Activated T-cell treated with anti-CD3 and anti-CD28 coated beads for 4 hours (primary cell): ENCODE data around the gene PCMTD2.

Experiments used
- DNase-seq: peaks from one replicate; pipeline ENCODE4 v3.0.0-alpha.2; 2020

Gene PCMTD2

DNA sequence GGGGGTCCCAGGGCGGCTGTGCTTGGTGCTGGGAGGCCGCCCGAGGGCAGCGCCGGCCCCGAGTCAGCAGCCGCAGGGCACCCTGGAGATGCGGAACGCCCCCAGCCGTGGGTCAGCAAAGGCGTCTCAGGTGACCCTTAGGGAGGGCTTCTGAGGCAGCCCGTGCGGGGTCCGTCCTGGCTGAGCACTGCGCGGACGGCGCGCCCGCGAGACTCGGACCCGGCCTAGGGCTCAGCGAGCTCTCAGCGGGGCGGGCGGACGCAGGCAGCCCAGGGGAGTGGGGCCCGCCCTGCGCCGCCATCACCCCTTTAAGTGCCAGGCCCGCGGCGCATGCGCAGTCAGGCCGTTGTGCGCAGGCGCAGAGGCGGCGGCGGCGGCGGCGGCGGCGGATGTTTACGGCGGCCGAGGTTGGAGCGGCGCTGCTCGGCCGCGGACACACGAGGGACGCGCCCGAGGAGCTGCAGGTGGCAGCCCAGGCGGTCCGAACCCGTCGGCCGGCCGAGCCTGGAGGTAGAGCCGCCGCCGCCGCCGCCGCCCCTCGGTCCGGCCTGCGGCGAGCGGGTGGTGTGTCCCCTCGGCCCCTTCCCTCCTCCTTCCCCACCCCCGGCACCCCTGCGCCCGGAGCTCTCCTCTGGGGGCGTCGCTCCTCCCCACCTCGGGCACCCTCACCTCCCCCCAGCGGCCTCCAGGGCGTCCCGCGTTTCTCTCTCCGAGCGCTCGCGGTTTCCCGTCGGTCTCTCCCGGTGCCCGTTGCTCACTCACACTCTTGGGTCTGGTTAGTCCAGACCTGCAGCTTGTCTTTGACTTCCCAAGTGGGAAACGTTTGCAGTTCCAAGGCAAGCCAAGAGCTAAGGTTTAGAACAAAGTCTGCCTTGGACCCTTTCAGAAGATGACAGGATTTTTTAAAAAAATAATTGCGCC lies at the start of gene PCMTD2:
Gene PCMTD2 (plus strand): TSS at position 388 of the 921 bp plus-strand sequence. CDS start 4,218 bp downstream, outside the sequence.
- peak; percentile 77 for DNase-seq

DNA sequence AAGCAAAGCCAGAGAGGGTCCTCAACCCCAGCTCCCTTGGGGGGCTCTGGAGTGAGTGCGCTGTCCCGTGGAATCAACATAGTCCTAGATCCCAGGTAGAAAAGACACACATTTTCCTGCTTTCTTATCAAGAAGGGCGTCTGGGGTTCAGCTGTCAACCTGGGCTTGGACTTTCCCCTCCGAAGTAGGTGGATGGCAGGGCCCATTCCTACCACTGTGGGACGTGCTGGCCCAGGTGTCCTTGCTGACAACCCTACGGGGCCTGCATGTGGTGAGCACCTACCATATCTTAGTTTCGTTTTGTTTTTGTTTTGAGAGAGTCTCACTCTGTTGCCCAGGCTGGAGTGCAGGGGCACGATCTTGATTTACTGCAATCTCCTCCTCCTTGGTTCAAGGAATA lies 48.9 kb upstream of the PCMTD2 start:
- no peak for DNase-seq

DNA sequence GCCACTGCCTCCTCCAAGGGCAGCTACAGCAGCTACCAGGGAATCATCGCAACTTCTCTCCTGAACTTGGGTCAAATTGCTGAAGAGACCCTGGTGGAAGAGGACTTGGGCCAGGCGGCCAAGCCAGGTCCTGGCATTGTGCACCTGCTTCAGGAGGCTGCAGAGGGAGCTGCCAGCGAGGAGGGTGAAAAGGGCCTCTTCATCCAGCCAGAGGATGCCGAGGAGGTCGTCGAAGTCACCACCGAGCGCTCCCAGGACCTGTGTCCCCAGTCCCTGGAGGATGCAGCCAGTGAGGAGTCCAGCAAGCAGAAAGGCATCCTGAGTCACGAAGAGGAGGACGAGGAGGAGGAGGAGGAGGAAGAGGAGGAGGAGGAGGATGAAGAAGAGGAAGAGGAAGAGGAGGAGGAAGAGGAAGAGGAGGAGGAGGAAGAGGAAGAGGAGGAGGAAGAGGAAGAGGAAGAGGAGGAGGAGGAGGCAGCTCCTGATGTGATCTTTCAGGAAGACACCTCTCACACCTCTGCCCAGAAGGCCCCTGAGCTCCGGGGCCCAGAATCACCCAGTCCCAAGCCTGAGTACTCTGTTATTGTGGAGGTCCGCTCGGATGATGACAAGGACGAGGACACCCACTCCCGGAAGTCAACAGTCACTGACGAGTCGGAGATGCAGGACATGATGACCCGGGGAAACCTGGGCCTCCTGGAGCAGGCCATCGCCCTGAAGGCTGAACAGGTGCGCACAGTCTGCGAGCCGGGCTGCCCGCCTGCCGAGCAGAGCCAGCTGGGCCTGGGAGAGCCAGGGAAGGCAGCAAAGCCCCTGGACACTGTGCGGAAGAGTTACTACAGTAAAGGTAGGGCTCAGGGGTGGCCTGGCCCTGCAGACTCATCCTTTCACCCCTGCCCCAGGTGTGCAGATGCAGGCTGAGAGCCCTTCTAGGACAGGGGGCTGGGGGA lies 47.6 kb upstream of the PCMTD2 start:
- DNase-seq: no peak

DNA sequence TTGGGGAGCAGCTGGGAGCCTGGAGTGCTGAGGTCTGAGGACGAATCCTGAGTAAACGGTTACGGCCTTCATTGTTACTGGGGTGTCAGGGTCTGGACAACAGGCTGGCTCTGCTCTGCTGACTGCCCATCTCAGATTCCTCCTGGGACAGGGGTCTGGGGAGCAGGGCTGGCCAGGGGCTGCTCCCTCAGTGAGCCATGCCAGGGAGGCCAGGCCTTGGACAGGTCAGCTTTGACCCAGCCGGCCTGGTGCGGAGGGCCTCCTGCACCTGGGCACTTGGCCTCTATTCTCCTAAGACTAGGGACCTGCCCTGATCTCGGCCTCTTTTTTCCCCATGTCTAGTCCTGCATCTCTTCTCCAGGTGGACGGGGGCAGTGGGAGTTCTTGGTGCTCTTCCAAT lies 46.4 kb upstream of the PCMTD2 start:
- no peak for DNase-seq

DNA sequence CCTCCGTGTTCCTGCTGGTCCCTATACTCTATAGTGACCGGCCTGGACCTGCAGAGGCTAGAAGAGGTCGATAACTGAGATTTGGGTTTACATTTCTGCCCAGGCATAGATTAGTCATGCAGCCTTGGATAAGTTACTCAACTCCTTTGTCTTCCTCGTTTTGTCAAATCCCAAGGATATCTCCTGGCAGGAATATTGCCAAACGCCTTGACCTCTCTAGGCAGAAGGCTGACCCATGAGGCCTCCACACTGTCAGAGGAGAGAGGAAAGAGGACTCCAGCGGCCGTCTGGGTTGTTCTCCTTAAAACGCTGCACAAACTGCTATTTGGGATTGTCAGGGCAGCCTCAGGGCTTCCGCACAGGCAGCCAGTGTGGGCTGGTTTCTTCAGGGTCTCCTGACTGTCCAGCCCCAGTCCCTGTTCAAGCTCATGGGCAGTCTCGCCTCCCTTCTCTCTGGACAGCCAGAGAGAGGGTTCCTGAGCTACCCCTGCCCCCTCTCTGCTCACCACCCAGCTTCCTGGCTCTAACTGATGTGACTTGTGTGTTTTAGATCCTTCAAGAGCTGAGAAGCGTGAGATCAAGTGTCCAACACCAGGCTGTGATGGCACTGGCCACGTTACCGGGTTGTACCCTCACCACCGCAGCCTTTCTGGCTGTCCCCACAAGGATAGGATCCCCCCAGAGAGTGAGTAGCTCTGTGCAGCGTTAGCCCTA lies 44.7 kb upstream of the PCMTD2 start:
- DNase-seq: no peak

DNA sequence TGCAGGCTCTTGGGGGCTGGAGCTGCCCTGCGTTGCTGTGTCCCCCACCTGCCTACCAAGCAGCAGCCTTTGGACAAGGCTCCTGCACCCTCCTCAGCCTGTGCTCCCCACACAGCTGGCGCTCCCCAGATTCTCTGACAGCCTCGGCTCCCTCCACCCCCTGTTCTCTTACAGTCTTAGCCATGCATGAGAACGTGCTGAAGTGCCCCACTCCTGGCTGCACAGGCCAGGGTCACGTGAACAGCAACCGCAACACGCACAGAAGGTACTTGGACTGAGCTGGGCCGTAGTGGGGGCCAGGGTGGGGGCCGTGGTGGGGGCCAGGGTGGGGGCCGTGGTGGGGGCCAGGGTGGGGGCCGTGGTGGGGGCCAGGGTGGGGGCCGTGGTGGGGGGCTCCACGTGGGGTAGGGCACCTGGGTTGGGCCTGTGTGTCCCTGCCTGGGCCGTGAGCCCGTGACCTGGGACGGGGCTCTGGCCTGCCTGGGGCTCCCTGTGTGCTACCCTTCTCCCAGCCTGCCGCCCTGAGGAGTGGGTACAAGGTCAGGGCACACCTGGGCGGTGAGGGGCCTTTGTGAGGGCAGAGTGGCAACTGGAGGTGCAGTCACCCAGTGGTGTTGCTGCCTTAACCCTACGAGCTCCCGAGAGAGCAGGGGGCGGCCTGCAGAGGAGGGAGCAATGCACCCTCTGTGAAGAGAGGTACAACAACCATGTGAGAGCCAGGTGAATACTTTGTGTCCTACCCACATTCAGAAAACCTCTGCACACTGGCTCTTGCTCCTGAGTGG lies 43.5 kb upstream of the PCMTD2 start:
- DNase-seq: no peak

DNA sequence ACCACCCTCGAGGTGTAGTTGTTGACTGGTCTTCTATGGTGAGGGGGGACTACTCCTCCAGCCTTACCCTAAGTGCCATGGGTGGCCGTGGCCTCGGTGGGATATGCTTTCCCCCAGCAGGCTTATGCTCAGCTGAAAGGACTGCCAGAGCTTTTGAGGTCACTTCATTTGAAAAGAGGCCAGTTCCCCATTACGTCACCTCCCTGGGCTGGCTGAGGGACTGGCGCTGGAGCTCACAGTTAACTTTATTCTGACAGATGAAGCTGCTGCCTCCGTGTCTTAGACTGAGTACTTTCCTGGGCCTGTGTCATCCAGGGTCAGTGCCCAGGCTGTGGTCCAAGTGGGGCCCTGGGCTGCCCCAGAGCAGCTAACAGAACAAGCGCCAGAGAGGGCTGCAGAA lies 42.8 kb upstream of the PCMTD2 start:
- DNase-seq: no peak

DNA sequence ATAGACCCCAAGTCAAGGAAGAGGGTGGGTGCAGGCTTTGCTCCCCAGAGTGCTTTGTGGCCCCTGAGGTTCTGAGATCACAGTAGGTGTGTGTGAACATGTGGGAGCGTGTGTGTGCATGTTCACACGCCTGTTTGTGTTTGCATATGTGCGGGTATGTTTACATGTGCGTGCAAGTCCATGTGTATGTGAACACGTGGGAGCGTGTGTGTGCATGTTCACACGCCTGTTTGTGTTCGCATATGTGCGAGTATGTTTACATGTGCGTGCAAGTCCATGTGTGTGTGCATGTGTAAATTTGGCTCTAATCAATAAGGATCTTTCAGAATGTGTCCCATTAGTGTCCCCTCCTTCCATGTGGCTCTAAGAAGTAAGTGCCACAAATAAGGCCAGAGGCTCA lies 41.4 kb upstream of the PCMTD2 start:
- no peak for DNase-seq

DNA sequence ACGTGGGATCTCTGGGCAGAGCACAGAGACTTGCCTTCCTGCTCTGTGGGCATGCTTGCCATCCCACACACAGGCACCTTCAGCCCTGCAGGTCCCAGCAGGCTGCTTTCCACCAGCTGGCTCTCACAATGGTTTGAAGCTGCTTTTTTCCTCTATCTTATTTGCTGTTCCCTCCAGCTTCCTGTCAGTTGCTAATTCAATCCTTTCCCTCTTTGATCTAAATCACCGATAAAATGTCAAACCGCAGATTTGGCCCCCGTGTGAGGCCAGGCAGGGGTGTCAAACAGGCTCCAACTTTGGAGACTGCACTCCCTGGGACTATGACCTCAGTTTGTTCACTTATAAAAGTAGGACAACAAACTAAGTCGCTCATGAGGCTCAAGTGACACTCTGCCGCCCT lies 40.6 kb upstream of the PCMTD2 start:
- no peak for DNase-seq

DNA sequence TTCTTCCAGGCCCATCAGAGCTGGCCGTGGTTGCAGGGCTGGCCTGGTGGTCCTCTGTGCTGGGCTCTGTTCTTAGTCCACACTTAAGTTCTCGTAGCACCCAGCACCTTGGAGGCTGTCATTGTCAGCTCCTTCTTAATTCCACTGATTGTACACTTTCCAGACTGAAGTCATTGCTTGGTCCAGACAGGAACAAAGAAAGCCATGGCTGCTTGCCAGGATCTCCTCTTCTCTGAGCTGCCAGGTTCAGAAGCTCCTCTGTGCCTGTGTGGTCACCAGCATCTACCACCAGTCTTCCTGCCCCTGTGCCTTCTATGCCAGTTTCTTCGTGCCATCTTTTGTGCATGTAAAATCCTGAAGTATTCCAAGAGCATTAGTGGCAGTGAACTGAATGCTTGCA lies 39.5 kb upstream of the PCMTD2 start:
- no peak for DNase-seq

DNA sequence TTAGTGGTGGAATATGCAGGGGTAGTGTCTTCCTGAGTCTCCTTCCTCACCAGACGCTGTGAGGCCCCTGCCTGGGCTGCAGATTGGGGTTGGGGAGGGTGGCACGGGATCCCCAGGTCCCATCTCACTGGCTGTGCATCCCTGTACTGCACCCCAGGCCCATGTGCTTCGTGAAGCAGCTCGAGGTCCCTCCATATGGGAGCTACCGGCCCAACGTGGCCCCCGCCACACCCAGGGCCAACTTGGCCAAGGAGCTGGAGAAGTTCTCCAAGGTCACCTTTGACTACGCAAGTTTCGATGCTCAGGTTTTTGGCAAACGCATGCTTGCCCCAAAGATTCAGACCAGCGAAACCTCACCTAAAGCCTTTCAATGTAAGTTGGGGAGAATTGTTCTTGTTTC lies 38.6 kb upstream of the PCMTD2 start:
- DNase-seq: no peak

DNA sequence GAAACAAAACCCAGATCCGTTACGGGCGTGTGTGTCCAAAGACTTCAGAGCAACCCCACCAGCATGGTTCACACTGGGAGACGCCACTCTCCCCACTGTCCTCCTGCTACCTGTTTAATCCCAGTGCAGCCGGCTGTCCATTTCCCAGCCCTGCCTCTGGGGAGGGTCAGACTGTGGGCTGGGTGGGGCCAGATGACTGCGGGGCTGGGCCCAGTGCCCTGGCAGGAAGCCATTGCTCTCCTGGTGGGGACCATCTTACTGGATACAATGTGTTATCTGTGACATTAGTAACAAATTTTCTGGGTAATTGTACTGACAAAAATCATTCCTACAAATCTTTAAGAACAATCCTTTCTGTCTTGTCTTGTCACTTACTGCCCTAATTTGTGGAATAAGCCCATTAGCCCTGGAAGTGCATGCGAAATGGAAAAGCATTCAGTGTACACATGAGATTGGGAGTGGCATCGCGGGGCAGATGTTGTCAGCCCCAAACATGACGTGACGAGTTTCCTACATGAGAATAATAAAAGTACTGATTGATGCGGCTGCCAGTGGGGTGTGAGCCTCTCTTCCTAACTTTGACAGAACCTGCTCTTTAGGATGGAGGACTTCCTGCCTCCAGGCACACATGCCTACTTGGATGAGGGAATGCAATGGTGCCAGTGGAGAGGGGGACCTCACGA lies 37.9 kb upstream of the PCMTD2 start:
- no peak for DNase-seq

DNA sequence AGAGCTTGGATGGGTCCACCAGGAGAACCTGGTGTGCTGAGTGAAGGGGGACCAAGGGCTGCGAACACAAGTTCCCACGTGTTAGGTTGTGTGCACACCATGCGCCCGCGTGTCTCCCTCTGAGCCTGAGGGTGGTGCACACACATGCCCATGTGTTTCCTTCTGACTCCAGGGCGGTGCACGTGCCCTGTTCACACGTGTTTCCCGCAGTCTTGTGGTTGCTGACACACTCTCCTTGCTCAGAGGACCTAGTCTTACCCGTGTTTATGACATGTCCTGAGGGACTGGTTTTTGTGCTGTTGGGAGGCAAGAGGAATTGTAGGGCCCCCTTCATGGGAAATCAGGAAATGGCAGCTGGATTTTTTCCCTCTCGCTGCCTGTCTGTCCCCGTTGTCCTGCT lies 36.3 kb upstream of the PCMTD2 start:
- no peak for DNase-seq

DNA sequence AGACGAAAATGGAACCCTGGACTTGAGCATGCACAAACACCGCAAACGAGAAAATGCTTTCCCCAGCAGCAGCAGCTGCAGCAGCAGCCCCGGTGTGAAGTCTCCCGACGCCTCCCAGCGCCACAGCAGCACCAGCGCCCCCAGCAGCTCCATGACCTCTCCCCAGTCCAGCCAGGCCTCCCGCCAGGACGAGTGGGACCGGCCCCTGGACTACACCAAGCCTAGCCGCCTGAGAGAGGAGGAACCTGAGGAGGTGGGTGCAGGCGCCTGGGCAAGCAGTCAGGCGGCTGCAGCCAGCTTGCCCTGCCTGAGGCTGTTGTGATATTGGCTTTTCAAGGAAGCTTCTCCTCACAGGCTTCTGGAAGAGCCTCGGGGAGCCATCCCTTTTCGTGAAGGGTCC lies 35.8 kb upstream of the PCMTD2 start:
- no peak for DNase-seq

DNA sequence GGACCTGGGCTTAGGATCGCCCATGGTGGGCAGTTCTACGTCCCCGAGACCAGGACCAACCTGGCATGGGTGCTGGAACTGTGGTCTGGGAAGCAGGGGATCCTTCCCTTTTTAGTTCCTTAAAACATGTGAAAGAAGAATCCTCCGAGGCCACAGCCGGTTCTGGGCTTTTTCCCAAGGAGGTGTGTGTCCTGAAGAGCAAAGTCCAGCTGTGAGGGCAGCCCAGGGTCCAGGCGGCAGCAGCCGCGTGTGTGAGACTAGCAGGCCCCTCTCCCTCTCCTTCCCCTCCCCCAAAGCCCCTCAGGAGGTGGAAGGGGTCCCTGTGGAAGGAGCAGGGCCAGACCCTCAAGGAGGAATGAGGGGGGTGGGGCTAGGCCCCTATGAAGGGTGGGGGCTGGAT lies 35.1 kb upstream of the PCMTD2 start:
- no peak for DNase-seq

DNA sequence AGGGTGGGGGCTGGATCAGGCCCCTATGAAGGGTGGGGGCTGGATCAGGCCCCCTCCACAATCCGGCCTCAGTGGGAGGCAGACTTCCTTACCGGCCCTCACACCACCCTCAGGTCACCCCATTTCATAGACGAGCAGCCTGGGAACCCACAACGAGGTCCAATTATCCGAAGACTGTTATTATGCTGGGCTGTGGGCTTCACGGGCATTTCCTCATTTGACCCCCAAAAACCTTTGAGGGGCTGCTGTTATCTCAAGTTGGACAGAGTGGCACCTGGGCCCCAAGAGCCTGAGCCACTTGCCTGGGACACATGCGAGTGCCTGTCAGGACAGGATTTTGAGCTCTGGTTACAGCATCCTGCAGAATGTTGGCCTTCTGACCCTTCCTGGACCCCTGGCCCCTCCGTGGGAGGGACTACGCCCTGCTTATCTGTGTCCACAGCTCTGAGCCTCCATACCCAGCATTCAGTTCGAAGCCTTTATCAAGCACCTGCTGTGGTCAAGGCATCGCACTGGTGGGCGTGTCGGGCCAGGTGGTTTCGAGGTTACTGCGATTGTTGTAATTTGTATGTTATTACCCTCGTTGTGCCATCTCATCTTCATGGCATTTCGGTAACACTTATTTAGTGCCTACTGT lies 34.5 kb upstream of the PCMTD2 start:
- DNase-seq: no peak

DNA sequence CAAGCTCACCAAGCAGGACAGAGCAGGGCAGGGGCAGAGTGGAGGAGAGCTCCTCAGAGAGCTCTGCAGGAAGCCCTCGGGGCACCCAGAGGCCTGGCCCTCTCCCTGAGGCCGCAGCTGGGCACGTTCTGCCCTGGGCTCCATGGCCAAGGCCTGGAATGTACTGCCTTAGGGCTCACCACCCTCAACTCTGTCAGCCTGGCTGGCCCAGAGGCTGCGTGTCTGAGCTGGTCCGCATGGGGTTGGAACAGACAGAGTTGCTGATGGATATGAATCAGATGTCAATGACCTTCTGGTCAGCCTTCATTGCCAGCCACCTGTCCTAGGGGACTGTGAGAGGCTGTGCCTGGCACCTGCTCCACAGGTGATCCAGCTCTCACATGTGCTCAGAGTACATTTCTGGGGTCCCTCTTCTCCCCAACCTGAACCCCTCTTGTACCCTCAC lies 33.2 kb upstream of the PCMTD2 start:
- no peak for DNase-seq

DNA sequence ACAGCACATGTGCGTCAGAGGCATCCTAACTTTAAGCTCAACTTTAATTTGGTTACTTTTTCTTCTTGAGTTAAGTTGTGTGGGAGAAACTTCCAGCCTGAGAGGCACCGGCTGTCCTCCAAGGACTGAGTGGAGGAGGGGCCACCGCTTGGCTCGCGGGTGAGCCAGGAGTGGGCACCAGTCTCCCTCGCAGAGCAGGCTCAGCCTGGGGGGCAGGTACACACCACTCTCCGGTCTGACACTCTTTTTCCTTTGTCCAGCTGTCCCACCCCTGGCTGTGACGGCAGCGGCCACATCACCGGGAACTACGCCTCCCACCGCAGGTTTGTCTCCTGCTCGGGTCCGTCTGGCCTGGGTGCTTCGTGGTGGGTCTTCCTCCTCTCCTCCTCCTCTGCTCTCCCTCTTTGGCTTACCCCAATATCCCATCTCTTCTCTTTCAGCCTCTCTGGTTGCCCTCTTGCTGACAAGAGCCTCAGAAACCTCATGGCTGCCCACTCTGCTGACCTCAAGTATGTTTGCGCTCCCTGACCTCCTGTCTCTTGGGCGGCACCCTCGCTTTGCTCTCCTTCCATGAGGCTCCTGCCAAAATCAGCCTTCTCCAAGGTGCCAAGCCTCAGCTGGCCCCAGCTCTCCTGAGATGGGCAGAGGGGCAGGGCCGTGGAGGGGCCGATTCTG lies 32.6 kb upstream of the PCMTD2 start:
- no peak for DNase-seq

DNA sequence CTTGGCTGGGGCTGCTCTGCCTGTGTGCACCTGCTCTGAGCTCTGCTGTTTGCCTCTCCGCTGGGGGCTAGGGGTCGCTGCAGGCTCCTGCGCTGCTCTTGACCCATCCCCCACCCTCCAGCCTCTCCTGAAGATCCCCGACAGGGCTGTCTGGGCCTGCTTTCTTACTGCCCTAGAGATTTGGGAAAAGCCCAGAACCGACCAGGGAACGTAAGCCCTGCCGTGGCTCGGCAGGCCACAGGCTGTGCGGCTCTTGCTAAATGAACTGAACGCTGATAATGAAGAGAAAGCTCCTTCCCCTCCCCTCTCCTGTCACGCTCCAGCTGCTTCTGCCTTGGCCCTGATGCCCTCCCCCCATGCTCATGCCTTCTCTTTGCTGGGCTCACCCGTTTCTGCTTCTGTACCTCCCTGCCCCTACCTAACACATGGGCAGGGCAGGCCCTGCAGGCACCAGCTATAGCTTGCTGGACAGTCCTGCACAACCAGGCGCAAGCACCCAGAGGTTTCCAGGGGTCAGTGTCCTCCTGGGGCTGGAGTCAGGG lies 32.0 kb upstream of the PCMTD2 start:
- no peak for DNase-seq
